GM12874 (cell line): ENCODE results near the gene WDR54.

ENCODE experiments used
- CTCF ChIP-seq: IDR thresholded peaks from 2 replicates; pipeline ENCODE4 v1.5.1; 2011; ENCODE audit warnings: low read depth, mild to moderate bottlenecking, control low read depth, low read length, moderate library complexity; ENCODE audit not compliant: insufficient read depth

The WDR54 gene

GRCh38 chr2:74424995-74425406 is 3.5 kb downstream of the WDR54 start:
- TF ChIP-seq CTCF, result no peak

GRCh38 chr2:74425523-74425922 is 4.0 kb downstream of the WDR54 start:
- no peak for TF ChIP-seq CTCF

GRCh38 chr2:74426181-74426758 is 4.7 kb downstream of the WDR54 start:
- no peak for TF ChIP-seq CTCF

- no peak for TF ChIP-seq CTCF
Measured at GRCh38 chr2:74427551-74427950, 6.0 kb downstream of the WDR54 start.

GRCh38 chr2:74428675-74429074 is 7.1 kb downstream of the WDR54 start:
- no peak for TF ChIP-seq CTCF

- TF ChIP-seq CTCF, result no peak
Measured at GRCh38 chr2:74429487-74430451, 8.2 kb downstream of the WDR54 start.

- TF ChIP-seq CTCF, result no peak
Measured at GRCh38 chr2:74430502-74430901, 9.0 kb downstream of the WDR54 start.
